Esophagus squamous epithelium (tissue), 4 donors: ENCODE data around the gene PTAR1.

Experiments used
- POLR2A ChIP-seq, 4 donors: fragments of 450-650 bp; IDR thresholded peaks; one replicate each; pipeline ENCODE4 v1.6.1; 2017; ENCODE audit warnings: antibody characterized with exemption in 4 of 4, mild to moderate bottlenecking in 4 of 4, moderate library complexity in 3 of 4
- TF ChIP-seq, protein P1 (sequence below), 6 experiments: fragments of 450-650 bp in 4 of 6; fragments of 200-600 bp in 2 of 6; sonication (generic) in 2 of 6; IDR thresholded peaks; one replicate each; pipeline ENCODE4 v1.5.1; 2016 to 2019; ENCODE audit warnings: antibody characterized with exemption in 6 of 6, mild to moderate bottlenecking in 4 of 6, moderate library complexity in 4 of 6

DNA sequence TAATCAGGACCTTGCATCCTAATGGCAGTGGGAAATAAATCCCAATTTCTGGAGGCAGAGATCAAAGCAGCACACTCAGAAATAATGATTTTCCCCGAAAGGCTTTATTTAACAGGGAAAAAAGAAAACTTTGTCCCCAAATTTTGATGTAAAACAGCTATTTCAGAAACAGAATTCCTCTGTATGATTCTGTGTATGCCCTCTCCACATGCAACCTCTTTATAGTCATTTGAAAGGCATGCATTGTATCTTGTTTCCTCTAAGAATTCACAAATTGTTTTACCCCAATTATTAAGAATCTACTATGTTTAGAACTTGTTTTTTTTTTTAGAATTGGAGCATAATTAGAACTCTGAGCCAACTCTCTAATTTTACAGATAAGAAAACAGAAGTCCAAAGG is 2.7 kb upstream of the PTAR1 start:
- TF ChIP-seq POLR2A (IDR thresholded peaks at IDR 0.05) = no peak
- TF ChIP-seq, protein P1, sequence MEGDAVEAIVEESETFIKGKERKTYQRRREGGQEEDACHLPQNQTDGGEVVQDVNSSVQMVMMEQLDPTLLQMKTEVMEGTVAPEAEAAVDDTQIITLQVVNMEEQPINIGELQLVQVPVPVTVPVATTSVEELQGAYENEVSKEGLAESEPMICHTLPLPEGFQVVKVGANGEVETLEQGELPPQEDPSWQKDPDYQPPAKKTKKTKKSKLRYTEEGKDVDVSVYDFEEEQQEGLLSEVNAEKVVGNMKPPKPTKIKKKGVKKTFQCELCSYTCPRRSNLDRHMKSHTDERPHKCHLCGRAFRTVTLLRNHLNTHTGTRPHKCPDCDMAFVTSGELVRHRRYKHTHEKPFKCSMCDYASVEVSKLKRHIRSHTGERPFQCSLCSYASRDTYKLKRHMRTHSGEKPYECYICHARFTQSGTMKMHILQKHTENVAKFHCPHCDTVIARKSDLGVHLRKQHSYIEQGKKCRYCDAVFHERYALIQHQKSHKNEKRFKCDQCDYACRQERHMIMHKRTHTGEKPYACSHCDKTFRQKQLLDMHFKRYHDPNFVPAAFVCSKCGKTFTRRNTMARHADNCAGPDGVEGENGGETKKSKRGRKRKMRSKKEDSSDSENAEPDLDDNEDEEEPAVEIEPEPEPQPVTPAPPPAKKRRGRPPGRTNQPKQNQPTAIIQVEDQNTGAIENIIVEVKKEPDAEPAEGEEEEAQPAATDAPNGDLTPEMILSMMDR (IDR thresholded peaks at IDR 0.05) = no peak
